HG02798 (cell line): ENCODE data around the gene ACSL6.
"Not testable (repeated sequence)": the region's sequence is repeated elsewhere in the genome, so short reads cannot be mapped to it uniquely, and the experiment has no call there.

Experiments
- ATAC-seq: cut with Tn5 transposase; IDR thresholded peaks from one replicate; pipeline ENCODE4 v1.9.1; 2021; ENCODE audit warnings: mild to moderate bottlenecking; ENCODE audit not compliant: unreplicated experiment, poor library complexity

ACSL6 gene

GRCh38 chr5:131953969-131954368 lies 57.5 kb downstream of the ACSL6 start:
- no peak for ATAC-seq

- no peak for ATAC-seq
Measured at GRCh38 chr5:131952301-131952857, 59.1 kb downstream of the ACSL6 start.

- ATAC-seq, result no peak
Measured at GRCh38 chr5:131950706-131951105, 60.8 kb downstream of the ACSL6 start.

- ATAC-seq, result no peak
Measured at GRCh38 chr5:131947445-131947844, 64.0 kb downstream of the ACSL6 start.

GRCh38 chr5:131945551-131946168 lies 65.8 kb downstream of the ACSL6 start, which contains the start of gene MEIKIN:
Gene MEIKIN, minus strand, starts transcription at chr5:131945663. Its CDS starts 158 bp downstream, at chr5:131945505.
- ATAC-seq, result no peak

- no peak for ATAC-seq
Measured at GRCh38 chr5:131944702-131945550, 66.5 kb downstream of the ACSL6 start.

- ATAC-seq, result no peak
Measured at GRCh38 chr5:131943916-131944315, 67.5 kb downstream of the ACSL6 start.

GRCh38 chr5:131942016-131942415 lies 69.4 kb downstream of the ACSL6 start:
- no peak for ATAC-seq

GRCh38 chr5:131939690-131940345 lies 71.6 kb downstream of the ACSL6 start:
- no peak for ATAC-seq

GRCh38 chr5:131932235-131932634 lies 79.2 kb downstream of the ACSL6 start:
- no peak for ATAC-seq

- no peak for ATAC-seq
Measured at GRCh38 chr5:131928957-131929356, 82.5 kb downstream of the ACSL6 start.

GRCh38 chr5:131926168-131926567 lies 85.3 kb downstream of the ACSL6 start:
- ATAC-seq, result no peak

- no peak for ATAC-seq
Measured at GRCh38 chr5:131916481-131916880, 95.0 kb downstream of the ACSL6 start.

GRCh38 chr5:131914472-131914871 lies 97.0 kb downstream of the ACSL6 start:
- ATAC-seq, result no peak

GRCh38 chr5:131913603-131914002 lies 97.9 kb downstream of the ACSL6 start:
- no peak for ATAC-seq

- no peak for ATAC-seq
Measured at GRCh38 chr5:131906668-131907067, 104.8 kb downstream of the ACSL6 start.

- ATAC-seq, result not testable (repeated sequence)
Measured at GRCh38 chr5:131902266-131902665, 109.2 kb downstream of the ACSL6 start.
